Stomach smooth muscle (tissue), 2 donors: ENCODE results near the gene NOD1.

Experiments used
- H3K27ac ChIP-seq: one replicate; pipeline ENCODE4 v1.7.0; 2013; ENCODE audit warnings: mild to moderate bottlenecking, low read length, inconsistent platforms
- H3K27me3 ChIP-seq, 2 donors: one replicate each; pipeline ENCODE4 v1.7.0; 2013; ENCODE audit warnings: low read length in 2 of 2; ENCODE audit not compliant: insufficient read depth in 2 of 2, control insufficient read depth in 1 of 2
- H3K36me3 ChIP-seq, 2 donors: one replicate each; pipeline ENCODE4 v1.7.0; 2013; ENCODE audit warnings: low read length in 2 of 2; ENCODE audit not compliant: control insufficient read depth in 2 of 2, insufficient read depth in 2 of 2
- H3K4me1 ChIP-seq: one replicate; pipeline ENCODE4 v1.7.0; 2013; ENCODE audit warnings: low read length; ENCODE audit not compliant: control insufficient read depth, insufficient read depth
- H3K4me3 ChIP-seq, 2 donors: one replicate each; pipeline ENCODE4 v1.7.0; 2013; ENCODE audit warnings: low read length in 2 of 2
- H3K9ac ChIP-seq, 2 donors: one replicate each; pipeline ENCODE4 v1.7.0; 2013; ENCODE audit warnings: low read length in 2 of 2, mild to moderate bottlenecking in 1 of 2
- H3K9me3 ChIP-seq, 2 donors: one replicate each; pipeline ENCODE4 v1.7.0; 2013; ENCODE audit warnings: low read length in 2 of 2; ENCODE audit not compliant: control insufficient read depth in 2 of 2
- donor health status: healthy.
- donor health status: Pancreatic carcinoma.

Gene NOD1

GRCh38 chr7:30411897-30412296, 66.7 kb downstream of the NOD1 start:
- Histone ChIP-seq H3K27me3 (no peaks in the 10 kb centered on the region), H3K9me3 (no peaks in the 10 kb centered on the region), H3K36me3 (no peaks in the 10 kb centered on the region), H3K4me1 (peaks cover 3% of the 10 kb centered on the region), H3K4me3 (no peak overlapping the region), H3K27ac (no peak overlapping the region), H3K9ac (no peak overlapping the region)

DNA sequence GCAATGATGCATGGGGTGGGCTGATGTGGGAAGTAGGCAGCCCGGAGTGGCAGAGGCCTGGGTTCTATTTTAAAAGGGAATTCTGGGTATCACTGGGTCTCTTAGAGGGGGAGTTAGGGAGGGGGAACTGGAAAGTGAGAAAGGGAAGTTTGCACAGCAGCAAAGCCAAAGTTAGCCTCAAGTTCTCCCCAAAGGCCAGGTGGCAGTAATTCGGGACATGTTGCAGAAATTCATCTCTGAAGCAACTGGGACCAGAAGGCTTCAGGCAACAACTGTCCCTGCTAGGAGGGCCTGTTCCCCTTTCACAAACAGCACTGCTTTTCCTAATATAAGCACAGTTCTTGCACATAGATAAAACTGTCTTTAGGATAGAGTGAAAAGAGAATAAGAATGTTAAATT, 67.4 kb downstream of the NOD1 start:
- no peaks in the 10 kb centered on the region for H3K27me3 ChIP-seq
- H3K9me3 ChIP-seq, result no peaks in the 10 kb centered on the region
- no peaks in the 10 kb centered on the region for H3K36me3 ChIP-seq
- H3K4me3 ChIP-seq, result no peak overlapping the region
- H3K9ac ChIP-seq, result no peak overlapping the region
- H3K27ac ChIP-seq, result no peak overlapping the region
- H3K4me1 ChIP-seq, result peaks cover 3% of the 10 kb centered on the region

- no peaks in the 10 kb centered on the region for H3K4me1 ChIP-seq
- no peak overlapping the region for H3K9ac ChIP-seq
- no peak overlapping the region for H3K27ac ChIP-seq
- no peak overlapping the region for H3K4me3 ChIP-seq
- no peaks in the 10 kb centered on the region for H3K9me3 ChIP-seq
- peaks cover 3 to 5% of the 10 kb centered on the region in 2 donors for H3K36me3 ChIP-seq
- no peaks in the 10 kb centered on the region for H3K27me3 ChIP-seq
These were observed 71.7 kb downstream of the NOD1 start for GRCh38 chr7:30406664-30407425.

GRCh38 chr7:30405179-30405578, 73.4 kb downstream of the NOD1 start:
- Histone ChIP-seq H3K4me3 (no peak overlapping the region), H3K27ac (no peak overlapping the region)

GRCh38 chr7:30403477-30403876, 75.1 kb downstream of the NOD1 start:
- H3K4me1 ChIP-seq, result no peaks in the 10 kb centered on the region
- H3K9ac ChIP-seq, result no peak overlapping the region
- no peak overlapping the region for H3K4me3 ChIP-seq
- no peaks in the 10 kb centered on the region for H3K9me3 ChIP-seq
- no peaks in the 10 kb centered on the region for H3K27me3 ChIP-seq
- peaks cover 3 to 5% of the 10 kb centered on the region in 2 donors for H3K36me3 ChIP-seq
- H3K27ac ChIP-seq, result no peak overlapping the region

More at GRCh38 chr7:30405179-30405578, 73.4 kb downstream of the NOD1 start:
- Histone ChIP-seq H3K9ac (no peak overlapping the region), H3K36me3 (peaks cover 3 to 5% of the 10 kb centered on the region in 2 donors), H3K9me3 (no peaks in the 10 kb centered on the region), H3K27me3 (no peaks in the 10 kb centered on the region), H3K4me1 (no peaks in the 10 kb centered on the region)

- Histone ChIP-seq H3K9me3 (no peaks in the 10 kb centered on the region), H3K27ac (no peak overlapping the region), H3K36me3 (no peaks in the 10 kb centered on the region), H3K4me3 (no peak overlapping the region), H3K9ac (no peak overlapping the region), H3K27me3 (no peaks in the 10 kb centered on the region), H3K4me1 (no peaks in the 10 kb centered on the region)
These were observed 82.2 kb downstream of the NOD1 start for GRCh38 chr7:30396389-30396788.

DNA sequence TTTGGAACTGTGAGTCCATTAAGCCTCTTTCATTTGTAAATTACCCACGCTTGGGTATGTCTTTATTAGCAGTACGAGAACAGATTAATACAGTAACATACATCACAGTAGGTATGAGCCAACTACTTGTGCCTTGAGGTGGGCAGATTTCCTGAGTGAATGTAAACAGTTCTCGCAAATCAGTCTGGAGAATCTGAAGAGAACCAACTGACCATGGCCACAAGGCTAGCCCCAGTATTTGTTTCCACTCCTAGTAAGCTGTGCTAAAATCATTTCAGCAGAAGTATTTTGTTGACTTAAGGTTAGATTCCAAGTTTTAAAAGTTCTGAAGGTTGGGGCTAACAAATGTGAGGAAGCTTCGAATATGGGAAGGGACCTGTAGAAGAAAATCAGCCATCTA, 82.9 kb downstream of the NOD1 start:
- H3K36me3 ChIP-seq, result peaks cover 0 to 2% of the 10 kb centered on the region in 2 donors
- H3K4me1 ChIP-seq, result no peaks in the 10 kb centered on the region
- no peak overlapping the region for H3K27ac ChIP-seq
- no peaks in the 10 kb centered on the region for H3K27me3 ChIP-seq
- no peak overlapping the region for H3K9ac ChIP-seq
- H3K9me3 ChIP-seq, result no peaks in the 10 kb centered on the region
- no peak overlapping the region for H3K4me3 ChIP-seq

DNA sequence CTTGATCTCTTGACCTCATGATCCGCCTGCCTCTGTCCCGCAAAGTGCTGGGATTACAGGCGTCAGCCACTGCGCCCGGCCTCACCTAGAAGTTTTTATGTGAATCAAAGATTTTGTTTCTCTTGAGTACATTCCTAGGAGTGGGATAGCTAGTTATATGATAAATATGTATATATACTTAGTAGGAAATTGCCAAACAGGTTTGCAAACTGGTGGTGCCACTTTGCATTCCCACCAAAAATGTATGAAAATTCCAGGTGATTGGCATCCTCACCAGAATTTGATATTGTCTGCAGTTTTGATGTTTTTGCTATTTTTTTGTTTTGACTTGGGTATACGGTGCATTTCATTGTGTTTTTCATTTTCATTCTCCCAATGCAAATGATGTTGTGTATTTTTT, 86.8 kb downstream of the NOD1 start:
- Histone ChIP-seq H3K36me3 (peaks cover 0 to 2% of the 10 kb centered on the region in 2 donors), H3K9ac (no peak overlapping the region), H3K27ac (no peak overlapping the region), H3K27me3 (no peaks in the 10 kb centered on the region), H3K4me3 (no peak overlapping the region), H3K4me1 (no peaks in the 10 kb centered on the region), H3K9me3 (no peaks in the 10 kb centered on the region)

DNA sequence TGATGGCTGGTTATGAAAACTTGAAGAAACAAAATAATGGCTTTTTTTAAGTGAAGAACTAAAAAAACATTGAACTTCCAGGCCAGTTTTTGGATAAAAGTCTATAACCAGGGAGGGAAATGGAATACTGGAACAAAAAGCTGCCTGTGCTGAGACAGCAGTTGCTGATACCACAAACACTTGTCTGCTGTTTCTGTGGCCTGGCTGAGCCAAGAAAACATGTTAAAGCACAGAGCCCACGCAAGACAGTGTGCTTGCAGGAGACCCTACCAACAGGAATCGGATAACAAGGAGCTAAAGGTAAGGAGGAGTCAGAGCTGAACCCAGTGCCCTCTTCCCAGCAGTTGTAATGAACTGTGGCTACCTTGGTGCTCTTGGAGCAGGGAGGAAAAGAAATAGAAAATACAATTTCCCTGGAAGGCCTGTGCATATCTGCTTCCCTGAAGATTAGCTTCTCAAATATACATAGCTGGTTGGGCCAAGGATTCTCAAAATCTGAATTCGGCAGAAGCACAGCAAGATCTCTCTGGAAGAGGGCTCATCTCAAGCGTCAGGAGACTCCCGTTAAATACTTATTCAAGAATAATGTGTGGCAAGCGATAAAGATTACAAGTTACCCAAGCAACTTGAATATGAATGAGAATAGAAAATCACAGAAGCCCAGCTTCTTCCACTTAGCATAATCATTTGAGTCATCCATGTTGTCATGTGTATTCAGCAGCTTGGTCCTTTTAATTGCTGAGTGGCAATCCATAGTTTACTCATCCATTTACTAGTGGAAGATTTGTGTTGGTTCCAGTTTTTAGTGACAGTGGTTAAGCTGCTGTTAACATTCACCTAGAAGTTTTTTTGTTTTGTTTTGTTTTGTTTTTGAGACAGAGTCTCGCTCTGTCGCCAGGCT, 87.6 kb downstream of the NOD1 start:
- Histone ChIP-seq H3K9me3 (no peaks in the 10 kb centered on the region), H3K27ac (no peak overlapping the region), H3K9ac (no peak overlapping the region), H3K4me1 (no peaks in the 10 kb centered on the region), H3K36me3 (peaks cover 0 to 2% of the 10 kb centered on the region in 2 donors), H3K4me3 (no peak overlapping the region), H3K27me3 (no peaks in the 10 kb centered on the region)

DNA sequence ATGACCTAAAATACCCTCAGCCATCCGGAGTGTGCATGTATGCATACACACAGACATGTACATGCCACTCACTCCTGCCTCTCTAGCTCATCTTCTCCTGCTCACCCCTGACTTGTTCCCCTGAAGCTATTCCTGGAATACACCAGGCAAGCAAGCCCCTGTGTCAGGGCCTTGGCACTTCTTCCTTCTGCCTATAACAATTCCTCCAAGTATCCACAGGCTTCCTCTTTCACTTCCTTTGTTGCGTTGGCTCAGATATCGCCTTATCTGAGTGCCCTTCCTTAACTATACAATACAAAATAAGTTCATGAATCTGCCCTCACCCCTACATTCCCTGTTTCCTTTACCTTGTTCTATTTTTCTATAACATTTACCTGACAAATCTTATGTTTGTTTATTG, 88.8 kb downstream of the NOD1 start:
- Histone ChIP-seq H3K9ac (no peak overlapping the region), H3K4me1 (no peaks in the 10 kb centered on the region), H3K9me3 (no peaks in the 10 kb centered on the region), H3K27ac (no peak overlapping the region), H3K4me3 (no peak overlapping the region), H3K27me3 (no peaks in the 10 kb centered on the region), H3K36me3 (peaks cover 0 to 2% of the 10 kb centered on the region in 2 donors)

DNA sequence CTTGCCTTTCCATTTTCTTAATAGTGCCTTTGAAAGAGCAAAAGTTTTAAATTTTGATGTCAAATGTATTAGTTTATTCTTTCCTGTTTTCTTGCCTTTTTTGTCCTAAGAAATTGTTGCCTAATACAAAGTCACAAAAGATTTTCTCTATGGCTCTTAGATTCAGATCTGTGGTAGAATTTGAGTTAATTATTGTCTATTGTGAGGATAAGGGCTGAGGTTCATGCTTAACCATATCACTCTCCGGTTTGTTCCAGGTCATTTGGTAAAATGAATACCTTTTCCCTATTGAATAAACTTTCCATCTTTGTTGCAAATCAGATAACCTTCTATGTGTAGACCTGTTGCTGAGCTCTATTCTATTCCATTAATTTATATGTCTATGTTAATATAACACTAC, 96.0 kb downstream of the NOD1 start:
- Histone ChIP-seq H3K4me1 (no peaks in the 10 kb centered on the region), H3K27ac (no peak overlapping the region), H3K27me3 (no peaks in the 10 kb centered on the region), H3K4me3 (no peak overlapping the region), H3K9me3 (peaks cover 0 to 3% of the 10 kb centered on the region in 2 donors), H3K36me3 (no peaks in the 10 kb centered on the region), H3K9ac (no peak overlapping the region)
